Mammary epithelial cell (primary cell): ENCODE results near the gene MAD1L1.

ENCODE experiments used
- EZH2 ChIP-seq: IDR thresholded peaks from 2 replicates; pipeline ENCODE4 v1.6.1; 2012; ENCODE audit warnings: low read length, inconsistent platforms, borderline replicate concordance
- TF ChIP-seq, protein P1 (sequence below), 2 donors: IDR thresholded peaks in 1 of 2; conservative IDR thresholded peaks in 1 of 2; 2 replicates each; pipeline ENCODE4 v1.5.1; 2011 to 2012; ENCODE audit warnings: inconsistent platforms in 2 of 2, low read length in 2 of 2, mild to moderate bottlenecking in 2 of 2, control low read depth in 1 of 2, low read depth in 1 of 2; ENCODE audit not compliant: insufficient read depth in 1 of 2; ENCODE audit errors: extremely low read depth in 1 of 2

DNA sequence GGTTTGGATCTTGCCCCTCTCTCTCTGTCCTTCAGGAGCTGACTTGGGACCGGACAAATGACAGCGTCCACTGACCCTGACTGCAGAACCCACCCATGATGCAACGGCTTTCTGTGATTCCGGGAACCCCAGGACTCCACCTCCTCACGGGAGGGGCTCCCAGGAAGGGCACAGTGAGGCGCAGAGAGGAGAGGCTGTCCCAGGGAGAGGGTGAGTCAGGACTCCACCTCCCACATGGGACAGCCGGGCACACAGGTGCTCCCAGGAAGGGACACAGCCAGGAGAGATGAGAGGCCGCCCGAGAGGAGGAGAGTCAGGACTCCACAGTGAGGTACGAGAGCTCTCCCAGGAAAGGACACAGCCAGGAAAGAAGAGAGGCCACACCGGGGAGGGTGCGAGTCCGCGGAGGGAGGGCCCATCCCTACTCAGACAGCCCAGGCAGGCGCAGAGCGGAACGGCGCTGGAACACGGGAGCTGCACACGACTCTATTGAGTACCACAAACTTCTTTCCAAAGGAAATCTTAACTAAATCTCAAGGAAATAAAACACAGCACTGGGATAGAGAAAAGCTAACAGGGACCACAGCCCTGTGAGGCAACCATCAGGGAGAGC, 162.5 kb downstream of the MAD1L1 start:
- TF ChIP-seq, protein P1, sequence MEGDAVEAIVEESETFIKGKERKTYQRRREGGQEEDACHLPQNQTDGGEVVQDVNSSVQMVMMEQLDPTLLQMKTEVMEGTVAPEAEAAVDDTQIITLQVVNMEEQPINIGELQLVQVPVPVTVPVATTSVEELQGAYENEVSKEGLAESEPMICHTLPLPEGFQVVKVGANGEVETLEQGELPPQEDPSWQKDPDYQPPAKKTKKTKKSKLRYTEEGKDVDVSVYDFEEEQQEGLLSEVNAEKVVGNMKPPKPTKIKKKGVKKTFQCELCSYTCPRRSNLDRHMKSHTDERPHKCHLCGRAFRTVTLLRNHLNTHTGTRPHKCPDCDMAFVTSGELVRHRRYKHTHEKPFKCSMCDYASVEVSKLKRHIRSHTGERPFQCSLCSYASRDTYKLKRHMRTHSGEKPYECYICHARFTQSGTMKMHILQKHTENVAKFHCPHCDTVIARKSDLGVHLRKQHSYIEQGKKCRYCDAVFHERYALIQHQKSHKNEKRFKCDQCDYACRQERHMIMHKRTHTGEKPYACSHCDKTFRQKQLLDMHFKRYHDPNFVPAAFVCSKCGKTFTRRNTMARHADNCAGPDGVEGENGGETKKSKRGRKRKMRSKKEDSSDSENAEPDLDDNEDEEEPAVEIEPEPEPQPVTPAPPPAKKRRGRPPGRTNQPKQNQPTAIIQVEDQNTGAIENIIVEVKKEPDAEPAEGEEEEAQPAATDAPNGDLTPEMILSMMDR (conservative IDR thresholded peaks at IDR 0.05 in 1 of 2, IDR thresholded peaks at IDR 0.05 in 1 of 2; ENCODE audit: extremely low read depth in 1 of 2, insufficient read depth in 1 of 2, low read depth in 1 of 2, low read length in 2 of 2): no peak
- no peak for TF ChIP-seq EZH2
